H1 (cell line): Measurements from ENCODE around the gene OR6V1. TPM values are rescaled to one million over a fixed set of nuclear protein-coding genes. Genes with fewer than 3 reads are reported as not detected.

Experiments used
- CTCF ChIA-PET: fragments of 300-600 bp; sonication (Branson Sonifier 250); formaldehyde crosslinking; loops from one replicate; lab custom pipeline; 2021; ENCODE audit not compliant: partially characterized antibody; lab: Charles Lee
- POLR2A ChIA-PET: fragments of 300-600 bp; sonication (Branson Sonifier 250); formaldehyde crosslinking; loops from one replicate; lab custom pipeline; 2021; ENCODE audit warnings: inconsistent platforms; ENCODE audit not compliant: partially characterized antibody; lab: Charles Lee
- DNase-seq, 2 experiments: peaks; one replicate each; pipeline versions ENCODE4 v3.0.0 to v3.0.0-alpha.2; 2010 to 2022; ENCODE audit warnings: low spot score in 2 of 2, low read depth in 1 of 2, mixed read lengths in 1 of 2
- FAIRE-seq: peaks from 2 replicates; lab custom pipeline; 2011; peaks lifted over from hg19 to GRCh38; lab: Jason Lieb, UNC
- H2AFZ ChIP-seq: 2 replicates; pipeline ENCODE4 v1.8.1; 2012; ENCODE audit warnings: low read length, inconsistent platforms
- H2AK5ac ChIP-seq: 2 replicates; pipeline ENCODE4 v1.6.1; 2013; ENCODE audit warnings: low read depth, low read length
- H2BK120ac ChIP-seq: replicated peaks from 2 replicates; pipeline ENCODE3; 2013; ENCODE audit warnings: low read depth, low read length, inconsistent platforms
- H2BK12ac ChIP-seq: 2 replicates; pipeline ENCODE4 v1.6.1; 2013; ENCODE audit warnings: low read depth, low read length
- H2BK15ac ChIP-seq: 2 replicates; pipeline ENCODE4 v1.6.1; 2013; ENCODE audit warnings: low read length
- H2BK20ac ChIP-seq: 2 replicates; pipeline ENCODE4 v1.6.1; 2013; ENCODE audit warnings: low read length
- H2BK5ac ChIP-seq: 2 replicates; pipeline ENCODE4 v1.6.1; 2013; ENCODE audit warnings: low read depth, low read length
- H3K14ac ChIP-seq: 2 replicates; pipeline ENCODE4 v1.6.1; 2013; ENCODE audit warnings: inconsistent platforms; ENCODE audit not compliant: insufficient read length
- H3K18ac ChIP-seq: 2 replicates; pipeline ENCODE4 v1.6.1; 2013; ENCODE audit warnings: low read length; ENCODE audit errors: extremely low read depth
- H3K23ac ChIP-seq: 2 replicates; pipeline ENCODE4 v1.6.1; 2013; ENCODE audit warnings: inconsistent platforms; ENCODE audit not compliant: insufficient read length
- H3K23me2 ChIP-seq: 2 replicates; pipeline ENCODE4 v1.6.1; 2013; ENCODE audit warnings: low read depth, low read length
- H3K27ac ChIP-seq: 2 replicates; pipeline ENCODE4 v1.6.1; 2011; ENCODE audit warnings: low read depth, low read length, inconsistent platforms
- H3K27me3 ChIP-seq, 4 experiments: replicated peaks in 1 of 4; 1 replicate in 1 of 4; 2 replicates in 3 of 4; pipeline versions ENCODE4 v1.6.1 to v1.8.1; 2011 to 2013; ENCODE audit warnings: low read length in 3 of 4, mild to moderate bottlenecking in 3 of 4, inconsistent platforms in 2 of 4, mixed read lengths in 2 of 4, moderate library complexity in 1 of 4; ENCODE audit not compliant: control insufficient read depth in 3 of 4, insufficient read depth in 3 of 4; ENCODE audit errors: extremely low read depth in 1 of 4
- H3K36me3 ChIP-seq, 4 experiments: 2 replicates each; pipeline versions ENCODE4 v1.6.1 to v1.8.1; 2011 to 2013; ENCODE audit warnings: mild to moderate bottlenecking in 4 of 4, low read length in 3 of 4, moderate library complexity in 2 of 4, control low read depth in 1 of 4, inconsistent platforms in 1 of 4; ENCODE audit not compliant: insufficient read depth in 4 of 4, control insufficient read depth in 2 of 4
- H3K4ac ChIP-seq: replicated peaks from 2 replicates; pipeline ENCODE3; 2013; ENCODE audit warnings: low read length, low read depth, mixed read lengths, inconsistent platforms; ENCODE audit not compliant: insufficient read length
- H3K4me1 ChIP-seq, 4 experiments: replicated peaks in 1 of 4; 1 replicate in 1 of 4; 2 replicates in 3 of 4; pipeline versions ENCODE4 v1.6.1 to v1.8.1; 2011 to 2013; ENCODE audit warnings: low read length in 3 of 4, inconsistent platforms in 2 of 4, mixed read lengths in 1 of 4; ENCODE audit not compliant: insufficient read depth in 4 of 4, control insufficient read depth in 3 of 4
- H3K4me2 ChIP-seq, 2 experiments: 2 replicates each; pipeline versions ENCODE4 v1.6.1 to v1.8.1; 2011 to 2013; ENCODE audit warnings: low read depth in 2 of 2, low read length in 2 of 2, control low read depth in 1 of 2, inconsistent platforms in 1 of 2, mild to moderate bottlenecking in 1 of 2; ENCODE audit not compliant: insufficient read depth in 1 of 2
- H3K4me3 ChIP-seq, 4 experiments: fragments of 200-600, 300-600 bp in 1 of 4; sonication (generic), shearing (Covaris generic), sonication (Bioruptor Twin) in 1 of 4; 2 replicates each; pipeline versions ENCODE4 v1.5.1 to v1.8.1; 2011 to 2016; ENCODE audit warnings: low read length in 4 of 4, low read depth in 3 of 4, control low read depth in 2 of 4, inconsistent platforms in 2 of 4, mild to moderate bottlenecking in 2 of 4, mixed read lengths in 1 of 4, moderate library complexity in 1 of 4; ENCODE audit not compliant: insufficient read depth in 2 of 4; ENCODE audit errors: extremely low read depth in 1 of 4
- H3K56ac ChIP-seq: replicated peaks from 2 replicates; pipeline ENCODE3; 2013; ENCODE audit warnings: low read depth, mild to moderate bottlenecking, mixed read lengths, low read length, inconsistent platforms; ENCODE audit not compliant: insufficient read length
- H3K79me1 ChIP-seq: 2 replicates; pipeline ENCODE4 v1.6.1; 2013; ENCODE audit warnings: low read depth, low read length, control low read depth
- H3K79me2 ChIP-seq, 2 experiments: 2 replicates each; pipeline versions ENCODE4 v1.6.1 to v1.8.1; 2012 to 2013; ENCODE audit warnings: low read length in 2 of 2, mild to moderate bottlenecking in 2 of 2, inconsistent platforms in 1 of 2; ENCODE audit not compliant: insufficient read depth in 2 of 2, control insufficient read depth in 1 of 2
- H3K9ac ChIP-seq, 4 experiments: replicated peaks in 1 of 4; 1 replicate in 1 of 4; 2 replicates in 3 of 4; pipeline versions ENCODE4 v1.6.1 to v1.8.1; 2011 to 2013; ENCODE audit warnings: low read depth in 3 of 4, low read length in 3 of 4, control low read depth in 2 of 4, mild to moderate bottlenecking in 2 of 4, moderate library complexity in 2 of 4, inconsistent platforms in 1 of 4; ENCODE audit errors: extremely low read depth in 1 of 4
- H3K9me3 ChIP-seq, 2 experiments: 2 replicates each; pipeline versions ENCODE4 v1.6.1 to v1.8.1; 2012 to 2013; ENCODE audit warnings: mild to moderate bottlenecking in 2 of 2, moderate library complexity in 2 of 2, control low read depth in 1 of 2, inconsistent platforms in 1 of 2, low read depth in 1 of 2, low read length in 1 of 2, mixed read lengths in 1 of 2; ENCODE audit not compliant: insufficient read depth in 2 of 2
- H4K20me1 ChIP-seq, 2 experiments: replicated peaks in 1 of 2; 2 replicates each; pipeline versions ENCODE3 to v1.8.1; 2011 to 2013; ENCODE audit warnings: inconsistent platforms in 2 of 2, low read length in 2 of 2, mild to moderate bottlenecking in 1 of 2; ENCODE audit not compliant: insufficient read depth in 2 of 2, control insufficient read depth in 1 of 2
- H4K5ac ChIP-seq: 2 replicates; pipeline ENCODE4 v1.6.1; 2013; ENCODE audit warnings: low read length, low read depth, mixed read lengths, inconsistent platforms; ENCODE audit not compliant: insufficient read length
- H4K8ac ChIP-seq: 2 replicates; pipeline ENCODE4 v1.8.0; 2013; ENCODE audit warnings: mild to moderate bottlenecking, moderate library complexity, low read length, inconsistent platforms; ENCODE audit not compliant: insufficient read depth; ENCODE audit errors: extremely low read depth
- H4K91ac ChIP-seq: replicated peaks from 2 replicates; pipeline ENCODE3; 2013; ENCODE audit warnings: low read length, mixed read lengths, inconsistent platforms; ENCODE audit not compliant: insufficient read length
- CREB1 ChIP-seq: IDR thresholded peaks from 2 replicates; pipeline ENCODE4 v1.6.1; 2012; ENCODE audit warnings: inconsistent platforms
- E2F6 ChIP-seq: IDR thresholded peaks from 2 replicates; pipeline ENCODE4 v1.6.1; 2012; ENCODE audit warnings: inconsistent platforms
- FOSL1 ChIP-seq: IDR thresholded peaks from 2 replicates; pipeline ENCODE4 v1.6.1; 2011; ENCODE audit warnings: mild to moderate bottlenecking, low read depth, low read length, moderate library complexity; ENCODE audit not compliant: insufficient read depth
- POLR2AphosphoS5 ChIP-seq: IDR thresholded peaks from 2 replicates; pipeline ENCODE4 v1.6.1; 2011; ENCODE audit warnings: low read depth, low read length
- SP4 ChIP-seq: IDR thresholded peaks from 2 replicates; pipeline ENCODE4 v1.6.1; 2012; ENCODE audit warnings: low read length, inconsistent platforms
- WGBS, 2 experiments: shearing (Covaris generic) in 1 of 2; methylation state at CpG; one replicate each; pipeline versions ENCODE4 v1.1.6 to v1.1.7; 2013 to 2015; ENCODE audit warnings: low lambda C conversion rate in 2 of 2, mixed read lengths in 2 of 2, inconsistent platforms in 1 of 2, low coverage in 1 of 2, missing lambda C conversion rate in 1 of 2; ENCODE audit not compliant: insufficient replicate concordance in 2 of 2, insufficient coverage in 1 of 2, insufficient read length in 1 of 2; ENCODE audit errors: extremely low coverage in 1 of 2, missing lambda C conversion rate in 1 of 2; 5-methylcytosine and 5-hydroxymethylcytosine counted together
- polyA plus RNA-seq, 7 experiments: library from polyadenylated mRNA; depleted of rRNA in 3 of 7; stranded (reverse) in 5 of 7; unstranded in 2 of 7; fragments of >200 nt in 5 of 7; fragments of 200-250 nt in 2 of 7; gene quantifications; 1 replicate in 5 of 7; 2 replicates in 1 of 7; 4 replicates in 1 of 7; pipeline versions ENCODE4 v1.2.1 to v1.2.3, GENCODE V29; 2011 to 2013; ENCODE audit warnings: missing spikeins in 2 of 7, mixed read lengths in 2 of 7
- total RNA-seq: library from RNA; stranded (reverse); fragmentation: NEBNext Ultra II Directional; extraction: Animal tissue kit (Norgen Biotek cat#: 25700); gene quantifications from 2 replicates; pipeline ENCODE4 v1.2.1, GENCODE V29; 2021
- TF ChIP-seq, protein P1 (sequence below): IDR thresholded peaks from 2 replicates; pipeline ENCODE4 v1.6.1; 2011; ENCODE audit warnings: low read depth, mild to moderate bottlenecking, low read length; ENCODE audit not compliant: insufficient read depth

OR6V1 gene
- total and polyA plus RNA-seq, 2 of the 8 experiments (the other 6 are each of a cell fraction or from before 2014, with no cell fraction given), result not detected

DNA sequence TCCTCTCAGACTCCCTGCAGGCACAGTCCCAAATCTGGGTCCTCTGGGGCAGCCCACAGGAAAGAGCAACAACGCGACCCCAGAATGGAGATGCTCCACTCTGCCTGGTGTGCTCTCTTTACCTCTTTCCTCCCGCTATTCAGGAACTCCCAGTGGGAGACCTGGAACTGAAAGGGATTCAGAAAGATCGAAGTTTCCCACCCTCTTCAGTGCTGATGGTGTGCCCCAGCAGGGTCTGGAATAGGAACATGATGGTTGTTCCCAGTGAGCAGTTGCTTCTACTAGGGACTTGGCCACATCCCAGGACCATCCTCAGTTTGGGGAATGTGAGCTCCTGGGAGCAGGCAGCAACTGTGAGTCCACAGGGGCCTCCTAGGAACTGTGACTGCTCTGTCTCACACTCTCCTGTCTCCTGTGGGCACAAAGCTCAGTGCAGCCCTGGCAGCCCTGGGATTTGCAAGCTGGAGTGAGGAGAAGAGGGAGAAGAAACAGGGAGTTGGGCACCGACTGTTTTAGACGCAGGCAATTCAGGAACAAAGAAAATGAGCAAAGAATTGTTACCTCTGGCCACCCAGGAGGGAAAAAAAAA is 17.9 kb downstream of the OR6V1 start:
- CTCF ChIA-PET, result interaction anchor here (0.7 to 1.6 kb wide), 4 partner anchors 54 to 145 kb away, joined by 3 to 7 read pairs (median 4); no protein-coding TSS in a partner anchor
- H3K4me3 ChIP-seq, result no peak overlapping the region
- H3K23ac ChIP-seq, result no peak overlapping the region
- FAIRE-seq, result no peak
- H3K4me1 ChIP-seq, result peaks cover 0 to 6% (median under 1%) of the 10 kb centered on the region in 4 experiments; a peak in 2 of 7 replicates
- H2AFZ ChIP-seq, result peak overlapping the region; percentile 57; the same call in 1 of the 2 replicates
- H3K56ac ChIP-seq, result no peak overlapping the region
- WGBS, 2 experiments, result 71% methylated on average over 5 of the region's 6 CpGs; no CpG with 5 or more reads in 1 of the 2 experiments
- H2BK15ac ChIP-seq, result no peak overlapping the region
- H3K79me1 ChIP-seq, result no peaks in the 10 kb centered on the region
- H4K20me1 ChIP-seq, result no peaks in the 10 kb centered on the region
- DNase-seq, result no peak
- H3K36me3 ChIP-seq, result no peaks in the 10 kb centered on the region
- H3K23me2 ChIP-seq, result no peaks in the 10 kb centered on the region
- H3K4ac ChIP-seq, result no peak overlapping the region
- H3K18ac ChIP-seq, result no peak overlapping the region; the same call in 1 of the 2 replicates
- H4K5ac ChIP-seq, result no peak overlapping the region
- no peak overlapping the region; a peak in 1 of 4 replicates for H3K4me2 ChIP-seq
- no peaks in the 10 kb centered on the region for H3K27me3 ChIP-seq
- H3K14ac ChIP-seq, result no peak overlapping the region
- H2BK20ac ChIP-seq, result no peak overlapping the region
- H2BK12ac ChIP-seq, result no peak overlapping the region
- no peak overlapping the region for H2BK120ac ChIP-seq
- H3K79me2 ChIP-seq, result no peaks in the 10 kb centered on the region
- H4K8ac ChIP-seq, result no peak overlapping the region
- no peak overlapping the region for H4K91ac ChIP-seq
- H2BK5ac ChIP-seq, result no peak overlapping the region
- no peak overlapping the region for H3K27ac ChIP-seq
- H3K9ac ChIP-seq, result no peak overlapping the region
- POLR2A ChIA-PET, result no interaction called here
- H3K9me3 ChIP-seq, result no peaks in the 10 kb centered on the region
- no peak overlapping the region for H2AK5ac ChIP-seq
- TF ChIP-seq CREB1 (no peak), FOSL1 (no peak), POLR2AphosphoS5 (no peak), SP4 (no peak), E2F6 (no peak)
- TF ChIP-seq, protein P1, sequence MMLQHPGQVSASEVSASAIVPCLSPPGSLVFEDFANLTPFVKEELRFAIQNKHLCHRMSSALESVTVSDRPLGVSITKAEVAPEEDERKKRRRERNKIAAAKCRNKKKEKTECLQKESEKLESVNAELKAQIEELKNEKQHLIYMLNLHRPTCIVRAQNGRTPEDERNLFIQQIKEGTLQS, result no peak
